ENCODE measurements around the gene ANKS4B. TPM values are rescaled to one million over a fixed set of nuclear protein-coding genes. Genes with fewer than 3 reads are reported as not detected.
"Not testable (repeated sequence)": the region's sequence is repeated elsewhere in the genome, so short reads cannot be mapped to it uniquely, and the experiment has no call there.

The ANKS4B gene
- total RNA-seq, 2 donors from 2014 or later: not detected

- no peak for DNase-seq
- no peak for ATAC-seq
- intact Hi-C loops (cut with DNase I): no loop called here
Observed at GRCh38 chr16:21256636-21257035, 23.1 kb downstream of the ANKS4B start.

- intact Hi-C loops (cut with DNase I): no loop called here
- DNase-seq (no peak), ATAC-seq (no peak)
Observed at GRCh38 chr16:21257284-21257683, 23.8 kb downstream of the ANKS4B start.

GRCh38 chr16:21260870-21261791 is 27.6 kb downstream of the ANKS4B start:
- DNase-seq: peak; percentile 67
- intact Hi-C loops (cut with DNase I): loop anchor here (2.0 to 10.0 kb wide), 2 partner anchors 20 to 56 kb away; no protein-coding TSS in a partner anchor
- peak; percentile 27 to 85 for ATAC-seq

- no peak for ATAC-seq
- intact Hi-C loops (cut with DNase I): loop anchor here in 1 of 2 donors (10.0 kb wide), 1 partner anchor 58 kb away; no protein-coding TSS in a partner anchor
- no peak for DNase-seq
Observed at GRCh38 chr16:21262779-21263639, 29.5 kb downstream of the ANKS4B start.

- DNase-seq: peak; percentile 40
Observed at GRCh38 chr16:21263640-21264570, 30.4 kb downstream of the ANKS4B start.

GRCh38 chr16:21264571-21265036 is 31.1 kb downstream of the ANKS4B start:
- intact Hi-C loops (cut with DNase I): loop anchor here in 1 of 2 donors (10.0 kb wide), 1 partner anchor 60 kb away; no protein-coding TSS in a partner anchor
- no peak for ATAC-seq

More at GRCh38 chr16:21263640-21264570, 30.4 kb downstream of the ANKS4B start:
- intact Hi-C loops (cut with DNase I): loop anchor here in 1 of 2 donors (10.0 kb wide), 1 partner anchor 59 kb away; no protein-coding TSS in a partner anchor
- ATAC-seq: peak in 1 of 2 donors; percentile 46

GRCh38 chr16:21265104-21265837 is 31.8 kb downstream of the ANKS4B start:
- intact Hi-C loops (cut with DNase I): loop anchor here in 1 of 2 donors (10.0 kb wide), 1 partner anchor 60 kb away; no protein-coding TSS in a partner anchor
- ATAC-seq (peak; percentile 71 to 84), DNase-seq (peak; percentile 57)

More at GRCh38 chr16:21264571-21265036, 31.1 kb downstream of the ANKS4B start:
- no peak for DNase-seq

GRCh38 chr16:21267298-21267697 is 33.8 kb downstream of the ANKS4B start:
- DNase-seq (no peak), ATAC-seq (no peak)
- intact Hi-C loops (cut with DNase I): loop anchor here in 1 of 2 donors (10.0 kb wide), 1 partner anchor 62 kb away; no protein-coding TSS in a partner anchor

- intact Hi-C loops (cut with DNase I): loop anchor here in 1 of 2 donors (10.0 kb wide), 1 partner anchor 63 kb away; no protein-coding TSS in a partner anchor
- ATAC-seq (no peak), DNase-seq (no peak)
Observed at GRCh38 chr16:21268236-21268635, 34.7 kb downstream of the ANKS4B start.

- DNase-seq: no peak
- ATAC-seq: no peak
- intact Hi-C loops (cut with DNase I): no loop called here
Observed at GRCh38 chr16:21272253-21272652, 38.8 kb downstream of the ANKS4B start.

GRCh38 chr16:21272763-21273162 is 39.3 kb downstream of the ANKS4B start:
- ATAC-seq; intact Hi-C loops (cut with DNase I): not testable (repeated sequence)

GRCh38 chr16:21274172-21274726 is 40.8 kb downstream of the ANKS4B start:
- ATAC-seq (no peak), DNase-seq (no peak)
- intact Hi-C loops (cut with DNase I): no loop called here

More at GRCh38 chr16:21272763-21273162, 39.3 kb downstream of the ANKS4B start:
- DNase-seq: not testable (repeated sequence)

- intact Hi-C loops (cut with DNase I): no loop called here
- ATAC-seq (no peak), DNase-seq (no peak)
Observed at GRCh38 chr16:21275529-21275928, 42.0 kb downstream of the ANKS4B start.

GRCh38 chr16:21276090-21276489 is 42.6 kb downstream of the ANKS4B start:
- no peak for DNase-seq
- ATAC-seq: no peak
- intact Hi-C loops (cut with DNase I): no loop called here

GRCh38 chr16:21277045-21277926 is 43.8 kb downstream of the ANKS4B start:
- ATAC-seq: peak; percentile 27 to 67
- DNase-seq: peak; percentile 30
- intact Hi-C loops (cut with DNase I): no loop called here

All from left cardiac atrium (tissue), 4 donors.